Measurements from ENCODE around the gene USH2A.

The USH2A gene

DNA sequence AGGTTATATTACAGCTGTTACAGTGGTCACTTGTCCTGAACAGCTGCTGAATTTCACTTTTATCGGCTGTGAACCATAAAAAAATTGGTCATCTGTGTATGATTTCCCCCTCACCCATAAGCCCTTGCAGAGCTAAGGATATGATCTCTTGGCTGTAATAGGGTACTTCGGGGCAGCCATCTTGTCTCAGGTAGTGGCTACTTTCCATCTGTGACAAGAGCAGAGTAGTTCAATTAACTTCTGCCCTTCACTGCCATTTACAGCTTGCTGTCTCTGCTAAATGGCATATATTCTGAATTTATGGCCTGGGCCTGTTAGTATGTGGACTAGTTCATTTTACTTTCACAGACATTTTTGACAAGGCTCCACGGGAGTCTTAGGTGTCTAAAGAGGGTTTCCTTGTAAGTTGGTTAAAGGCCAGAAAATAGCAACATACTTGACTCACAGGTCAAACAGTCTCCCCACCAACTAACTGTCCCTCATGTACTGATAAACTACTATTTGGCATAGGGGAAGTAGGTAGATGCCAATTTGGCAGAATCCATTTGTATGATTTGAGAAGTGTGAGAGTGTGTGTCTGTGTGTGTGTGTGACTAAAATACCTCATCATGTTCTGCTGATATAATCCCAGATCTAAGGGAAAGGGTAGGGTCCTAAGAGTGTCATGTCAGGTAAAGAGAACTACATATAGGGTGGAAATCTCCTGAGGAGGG, 704.5 kb downstream of the USH2A start (continued):
- TF ChIP-seq SP2 (tag by site-specific recombination; IDR thresholded peaks at IDR 0.05) (no peak), MZF1 (tag by site-specific recombination; IDR thresholded peaks at IDR 0.05; ENCODE audit: borderline replicate concordance) (no peak), ZNF571 (tag by site-specific recombination; IDR thresholded peaks at IDR 0.05) (no peak), ZFP37 (tag by site-specific recombination; IDR thresholded peaks at IDR 0.05) (no peak)

DNA sequence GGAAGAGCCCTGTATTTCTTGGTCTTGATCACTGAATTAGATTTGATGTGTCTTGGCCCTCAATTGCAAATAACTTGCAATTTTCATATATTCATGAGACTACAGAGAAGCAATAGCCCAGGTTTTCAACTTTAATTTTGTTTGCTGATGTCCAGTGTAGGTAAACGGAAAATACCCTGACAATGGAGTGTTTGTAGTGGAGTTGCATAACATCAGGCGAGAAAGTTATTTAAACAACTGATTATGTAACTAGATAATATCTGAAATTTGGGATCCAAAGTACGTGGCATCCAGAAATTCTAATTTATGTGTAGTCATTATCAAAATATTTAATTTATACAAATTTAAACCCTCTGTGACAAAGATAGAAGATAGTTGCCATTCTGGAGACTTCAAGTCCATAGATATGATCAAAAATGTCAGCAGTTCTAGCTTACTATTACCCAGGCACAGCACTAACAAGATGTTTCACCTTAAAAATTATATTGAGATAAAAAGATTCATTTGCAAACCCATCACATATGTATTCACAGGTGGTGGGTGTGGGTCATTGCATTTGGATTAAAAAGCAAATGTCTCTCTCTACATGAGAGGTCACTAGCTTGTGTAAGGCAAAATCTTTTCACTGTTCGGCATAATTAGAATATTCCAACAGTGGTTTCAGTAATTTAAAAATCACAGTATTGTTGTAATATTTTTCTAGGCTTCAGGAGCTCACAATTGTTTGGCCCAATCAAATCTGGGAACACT, 705.4 kb downstream of the USH2A start:
- ChIA-PET CTCF (interaction anchor here (1.1 to 1.6 kb wide), 2 partner anchors 8 to 10 kb away, joined by 4 to 7 read pairs; no protein-coding TSS in a partner anchor), POLR2A (no interaction called here)
- H3K36me3 ChIP-seq (ENCODE audit: control insufficient read depth in 2 of 2, insufficient read depth in 1 of 2, low read length in 2 of 2): no peaks in the 10 kb centered on the region
- no peak overlapping the region for H3K27ac ChIP-seq (ENCODE audit: extremely low read depth, low read depth, low read length)
- no peaks in the 10 kb centered on the region for H3K4me1 ChIP-seq (ENCODE audit: control insufficient read depth, insufficient read depth, low read length)
- TF ChIP-seq ZSCAN30 (tag by site-specific recombination; IDR thresholded peaks at IDR 0.05) (no peak), ZNF560 (tag by site-specific recombination; IDR thresholded peaks at IDR 0.05; ENCODE audit: borderline replicate concordance) (no peak), ZNF2 (tag by site-specific recombination; IDR thresholded peaks at IDR 0.05) (no peak), IKZF3 (tag by site-specific recombination; IDR thresholded peaks at IDR 0.05) (no peak), ZNF366 (tag by site-specific recombination; conservative IDR thresholded peaks at IDR 0.05) (no peak), ZNF830 (tag by site-specific recombination; IDR thresholded peaks at IDR 0.05; ENCODE audit: low read depth) (no peak)
- TF ChIP-seq, protein P1, sequence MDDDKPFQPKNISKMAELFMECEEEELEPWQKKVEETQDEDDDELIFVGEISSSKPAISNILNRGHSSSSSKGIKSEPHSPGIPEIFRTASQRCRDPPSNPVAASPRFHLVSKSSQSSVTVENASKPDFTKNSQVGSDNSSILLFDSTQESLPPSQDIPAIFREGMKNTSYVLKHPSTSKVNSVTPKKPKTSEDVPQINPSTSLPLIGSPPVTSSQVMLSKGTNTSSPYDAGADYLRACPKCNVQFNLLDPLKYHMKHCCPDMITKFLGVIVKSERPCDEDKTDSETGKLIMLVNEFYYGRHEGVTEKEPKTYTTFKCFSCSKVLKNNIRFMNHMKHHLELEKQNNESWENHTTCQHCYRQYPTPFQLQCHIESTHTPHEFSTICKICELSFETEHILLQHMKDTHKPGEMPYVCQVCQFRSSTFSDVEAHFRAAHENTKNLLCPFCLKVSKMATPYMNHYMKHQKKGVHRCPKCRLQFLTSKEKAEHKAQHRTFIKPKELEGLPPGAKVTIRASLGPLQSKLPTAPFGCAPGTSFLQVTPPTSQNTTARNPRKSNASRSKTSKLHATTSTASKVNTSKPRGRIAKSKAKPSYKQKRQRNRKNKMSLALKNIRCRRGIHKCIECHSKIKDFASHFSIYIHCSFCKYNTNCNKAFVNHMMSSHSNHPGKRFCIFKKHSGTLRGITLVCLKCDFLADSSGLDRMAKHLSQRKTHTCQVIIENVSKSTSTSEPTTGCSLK (tag by site-specific recombination; IDR thresholded peaks at IDR 0.05): no peak
- TF ChIP-seq, protein P2, sequence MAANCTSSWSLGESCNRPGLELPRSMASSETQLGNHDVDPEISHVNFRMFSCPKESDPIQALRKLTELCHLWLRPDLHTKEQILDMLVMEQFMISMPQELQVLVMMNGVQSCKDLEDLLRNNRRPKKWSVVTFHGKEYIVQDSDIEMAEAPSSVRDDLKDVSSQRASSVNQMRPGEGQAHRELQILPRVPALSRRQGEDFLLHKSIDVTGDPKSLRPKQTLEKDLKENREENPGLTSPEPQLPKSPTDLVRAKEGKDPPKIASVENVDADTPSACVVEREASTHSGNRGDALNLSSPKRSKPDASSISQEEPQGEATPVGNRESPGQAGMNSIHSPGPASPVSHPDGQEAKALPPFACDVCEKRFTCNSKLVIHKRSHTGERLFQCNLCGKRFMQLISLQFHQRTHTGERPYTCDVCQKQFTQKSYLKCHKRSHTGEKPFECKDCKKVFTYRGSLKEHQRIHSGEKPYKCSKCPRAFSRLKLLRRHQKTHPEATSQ (tag by site-specific recombination; IDR thresholded peaks at IDR 0.05): no peak
- TF ChIP-seq, protein P3, sequence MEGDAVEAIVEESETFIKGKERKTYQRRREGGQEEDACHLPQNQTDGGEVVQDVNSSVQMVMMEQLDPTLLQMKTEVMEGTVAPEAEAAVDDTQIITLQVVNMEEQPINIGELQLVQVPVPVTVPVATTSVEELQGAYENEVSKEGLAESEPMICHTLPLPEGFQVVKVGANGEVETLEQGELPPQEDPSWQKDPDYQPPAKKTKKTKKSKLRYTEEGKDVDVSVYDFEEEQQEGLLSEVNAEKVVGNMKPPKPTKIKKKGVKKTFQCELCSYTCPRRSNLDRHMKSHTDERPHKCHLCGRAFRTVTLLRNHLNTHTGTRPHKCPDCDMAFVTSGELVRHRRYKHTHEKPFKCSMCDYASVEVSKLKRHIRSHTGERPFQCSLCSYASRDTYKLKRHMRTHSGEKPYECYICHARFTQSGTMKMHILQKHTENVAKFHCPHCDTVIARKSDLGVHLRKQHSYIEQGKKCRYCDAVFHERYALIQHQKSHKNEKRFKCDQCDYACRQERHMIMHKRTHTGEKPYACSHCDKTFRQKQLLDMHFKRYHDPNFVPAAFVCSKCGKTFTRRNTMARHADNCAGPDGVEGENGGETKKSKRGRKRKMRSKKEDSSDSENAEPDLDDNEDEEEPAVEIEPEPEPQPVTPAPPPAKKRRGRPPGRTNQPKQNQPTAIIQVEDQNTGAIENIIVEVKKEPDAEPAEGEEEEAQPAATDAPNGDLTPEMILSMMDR (tag by site-specific recombination; IDR thresholded peaks at IDR 0.05): no peak
- H3K4me3 ChIP-seq (ENCODE audit: low read depth, low read length): no peak overlapping the region
- no peaks in the 10 kb centered on the region for H3K9me3 ChIP-seq (ENCODE audit: control insufficient read depth, insufficient read depth, low read depth, low read length)

DNA sequence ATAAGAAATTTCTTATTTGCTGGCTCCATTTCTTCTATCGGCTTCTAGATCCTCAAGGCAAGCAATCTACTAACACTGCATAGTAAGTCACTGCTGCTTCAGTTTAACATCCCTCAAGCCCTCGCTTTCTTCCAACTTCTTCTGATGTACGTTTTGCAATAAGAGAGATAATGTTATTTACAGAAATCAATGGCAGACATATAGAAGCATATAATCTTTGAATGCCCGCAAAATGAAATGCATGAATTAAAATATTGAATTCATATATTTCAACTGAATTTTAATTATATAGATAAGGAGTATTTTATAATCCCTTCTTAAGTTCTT, 712.4 kb downstream of the USH2A start:
- H3K27ac ChIP-seq (ENCODE audit: extremely low read depth, low read depth, low read length): no peak overlapping the region
- H3K36me3 ChIP-seq (ENCODE audit: control insufficient read depth in 2 of 2, insufficient read depth in 1 of 2, low read length in 2 of 2): no peaks in the 10 kb centered on the region
- H3K4me1 ChIP-seq (ENCODE audit: control insufficient read depth, insufficient read depth, low read length): no peaks in the 10 kb centered on the region
- H3K9me3 ChIP-seq (ENCODE audit: control insufficient read depth, insufficient read depth, low read depth, low read length): no peaks in the 10 kb centered on the region
- H3K4me3 ChIP-seq (ENCODE audit: low read depth, low read length): no peak overlapping the region
- POLR2A ChIA-PET: no interaction called here
- CTCF ChIA-PET: interaction anchor here (0.6 to 1.6 kb wide), 13 partner anchors 8 to 511 kb away, joined by 3 to 9 read pairs (median 4); no protein-coding TSS in a partner anchor
- no peak for TF ChIP-seq ZNF777 (tag by site-specific recombination; IDR thresholded peaks at IDR 0.05; ENCODE audit: borderline replicate concordance)
- no peak for TF ChIP-seq ZNF843 (tag by site-specific recombination; IDR thresholded peaks at IDR 0.05)
- TF ChIP-seq ZNF514 (tag by site-specific recombination; IDR thresholded peaks at IDR 0.05): no peak
- TF ChIP-seq, protein P4, sequence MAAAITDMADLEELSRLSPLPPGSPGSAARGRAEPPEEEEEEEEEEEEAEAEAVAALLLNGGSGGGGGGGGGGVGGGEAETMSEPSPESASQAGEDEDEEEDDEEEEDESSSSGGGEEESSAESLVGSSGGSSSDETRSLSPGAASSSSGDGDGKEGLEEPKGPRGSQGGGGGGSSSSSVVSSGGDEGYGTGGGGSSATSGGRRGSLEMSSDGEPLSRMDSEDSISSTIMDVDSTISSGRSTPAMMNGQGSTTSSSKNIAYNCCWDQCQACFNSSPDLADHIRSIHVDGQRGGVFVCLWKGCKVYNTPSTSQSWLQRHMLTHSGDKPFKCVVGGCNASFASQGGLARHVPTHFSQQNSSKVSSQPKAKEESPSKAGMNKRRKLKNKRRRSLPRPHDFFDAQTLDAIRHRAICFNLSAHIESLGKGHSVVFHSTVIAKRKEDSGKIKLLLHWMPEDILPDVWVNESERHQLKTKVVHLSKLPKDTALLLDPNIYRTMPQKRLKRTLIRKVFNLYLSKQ (tag by site-specific recombination; IDR thresholded peaks at IDR 0.05; ENCODE audit: borderline replicate concordance): no peak
- TF ChIP-seq HOXA7 (CRISPR knock-in tag; IDR thresholded peaks at IDR 0.05; ENCODE audit: borderline replicate concordance): no peak
- TF ChIP-seq, protein P5, sequence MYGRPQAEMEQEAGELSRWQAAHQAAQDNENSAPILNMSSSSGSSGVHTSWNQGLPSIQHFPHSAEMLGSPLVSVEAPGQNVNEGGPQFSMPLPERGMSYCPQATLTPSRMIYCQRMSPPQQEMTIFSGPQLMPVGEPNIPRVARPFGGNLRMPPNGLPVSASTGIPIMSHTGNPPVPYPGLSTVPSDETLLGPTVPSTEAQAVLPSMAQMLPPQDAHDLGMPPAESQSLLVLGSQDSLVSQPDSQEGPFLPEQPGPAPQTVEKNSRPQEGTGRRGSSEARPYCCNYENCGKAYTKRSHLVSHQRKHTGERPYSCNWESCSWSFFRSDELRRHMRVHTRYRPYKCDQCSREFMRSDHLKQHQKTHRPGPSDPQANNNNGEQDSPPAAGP (tag by site-specific recombination; IDR thresholded peaks at IDR 0.05): no peak
- no peak for TF ChIP-seq GLI2 (tag by site-specific recombination; IDR thresholded peaks at IDR 0.05; ENCODE audit: borderline replicate concordance, low read depth)
- no peak for TF ChIP-seq TRIM28 (IDR thresholded peaks at IDR 0.05; ENCODE audit: borderline replicate concordance, low read length)
- no peak for TF ChIP-seq GLIS2 (tag by site-specific recombination; IDR thresholded peaks at IDR 0.05)

Measured in HEK293 (cell line).